NOMO-1 (cell line): ENCODE measurements around the gene RSL1D1.
"Not testable (repeated sequence)": the region's sequence is repeated elsewhere in the genome, so short reads cannot be mapped to it uniquely, and the experiment has no call there.

Experiments used
- DNase-seq, 2 experiments: peaks; one replicate each; lab custom pipeline; 2025; ENCODE audit not compliant: unreplicated experiment in 2 of 2; lab: John Stamatoyannopoulos, UW

The RSL1D1 gene

DNA sequence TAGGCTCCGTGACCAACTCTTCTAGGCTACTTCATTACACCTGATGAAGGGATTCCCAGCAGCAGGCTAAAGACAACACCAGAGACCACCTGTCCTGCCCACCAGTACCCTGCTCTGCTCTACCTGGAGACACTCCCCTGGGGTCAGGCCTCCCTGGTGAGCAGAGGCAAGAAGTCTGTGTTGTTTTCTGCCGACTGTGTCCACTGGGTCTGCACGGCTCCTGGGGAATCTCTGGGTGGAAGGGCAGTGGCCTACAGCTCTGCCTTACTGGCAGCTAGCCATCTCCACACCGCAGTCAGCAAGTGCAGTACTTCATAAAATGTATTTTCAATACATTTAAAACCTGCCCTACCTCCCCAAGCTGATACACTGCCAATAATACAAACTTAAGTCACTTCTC, 6.8 kb downstream of the RSL1D1 start:
- DNase-seq = no peak

DNA sequence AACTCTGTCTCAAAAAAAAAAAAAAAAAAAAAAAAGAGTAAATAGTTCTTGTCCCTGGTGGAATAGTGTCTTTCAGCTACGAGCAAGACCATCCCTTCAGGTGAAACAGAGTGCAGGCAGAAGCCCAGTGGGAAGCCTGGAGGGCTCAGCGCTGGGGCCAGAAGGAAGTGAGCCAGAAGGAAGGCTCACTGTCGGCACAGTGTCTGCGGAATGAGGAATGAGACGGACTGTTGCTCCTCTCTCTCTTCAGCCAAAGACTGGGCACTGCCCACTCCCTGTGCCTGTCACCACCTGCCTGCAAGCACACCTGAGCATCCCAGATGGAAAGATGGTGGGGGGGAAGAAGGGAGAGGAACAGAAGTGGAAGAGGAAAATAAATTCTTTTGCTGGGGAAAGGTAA, 7.5 kb downstream of the RSL1D1 start:
- DNase-seq = no peak

DNA sequence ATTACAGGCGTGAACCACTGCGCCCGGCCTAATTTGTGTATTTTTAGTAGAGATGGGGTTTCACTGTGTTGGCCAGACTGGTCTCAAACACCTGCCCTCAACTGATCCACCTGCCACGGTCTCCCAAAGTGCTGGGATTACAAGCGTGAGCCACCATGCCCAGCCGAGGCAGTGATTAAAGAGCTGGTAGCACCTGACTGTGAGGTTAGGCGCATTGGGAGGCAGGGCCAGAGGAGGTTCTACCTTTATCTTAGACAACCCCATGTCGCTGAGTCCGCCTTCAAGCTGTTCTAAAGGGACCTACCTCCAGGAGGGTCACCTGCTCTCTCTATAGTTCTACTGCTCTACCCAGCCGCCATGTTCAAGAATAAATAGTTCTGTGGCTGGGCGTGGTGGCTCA, 8.1 kb downstream of the RSL1D1 start:
- DNase-seq = no peak

DNA sequence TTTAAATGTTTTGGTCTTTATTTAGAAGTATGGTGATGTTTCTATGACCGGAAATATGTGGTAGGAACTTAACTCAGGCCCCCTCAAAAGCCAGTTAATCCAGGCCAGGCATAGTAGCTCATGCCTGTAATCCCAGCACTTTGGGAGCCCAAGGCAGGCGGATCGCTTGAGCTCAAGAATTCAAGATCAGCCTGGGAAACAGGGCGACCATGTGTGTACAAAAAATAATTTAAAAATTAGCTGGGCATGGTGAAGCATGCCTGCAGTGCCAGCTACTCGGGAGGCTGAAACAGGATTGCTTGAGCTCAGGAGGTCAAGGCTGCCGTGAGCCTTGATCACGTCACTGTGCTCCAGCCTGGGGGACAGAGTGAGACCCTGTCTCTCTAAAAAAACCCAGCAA, 10.3 kb downstream of the RSL1D1 start:
- no peak for DNase-seq

DNA sequence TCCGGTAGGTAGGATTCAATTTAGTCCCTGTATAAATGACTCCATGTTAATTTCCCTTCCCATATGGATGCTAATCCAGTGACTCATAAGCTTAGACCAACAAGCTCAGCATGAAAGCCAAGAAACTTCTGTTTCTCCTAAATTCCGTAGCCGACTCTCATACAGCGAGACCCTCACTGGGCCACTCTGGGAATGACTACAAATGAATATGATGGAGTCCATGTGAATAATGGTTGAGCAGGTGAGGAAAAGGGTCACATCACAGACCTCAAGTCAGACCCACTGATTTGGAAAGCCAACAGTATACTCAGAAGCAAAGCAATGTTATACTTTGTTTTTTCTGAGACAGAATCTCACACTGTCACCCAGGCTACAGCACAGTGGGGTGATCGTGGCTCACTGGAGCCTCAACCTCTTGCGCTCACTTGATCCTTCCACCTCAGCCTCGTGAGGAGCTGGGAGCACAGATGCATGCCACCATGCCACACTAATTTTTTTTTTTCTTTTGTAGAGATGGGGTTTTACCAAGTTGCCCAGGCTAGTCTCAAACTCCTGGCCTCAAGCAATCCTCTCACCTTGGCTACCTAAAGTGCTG, 14.6 kb downstream of the RSL1D1 start:
- no peak for DNase-seq

DNA sequence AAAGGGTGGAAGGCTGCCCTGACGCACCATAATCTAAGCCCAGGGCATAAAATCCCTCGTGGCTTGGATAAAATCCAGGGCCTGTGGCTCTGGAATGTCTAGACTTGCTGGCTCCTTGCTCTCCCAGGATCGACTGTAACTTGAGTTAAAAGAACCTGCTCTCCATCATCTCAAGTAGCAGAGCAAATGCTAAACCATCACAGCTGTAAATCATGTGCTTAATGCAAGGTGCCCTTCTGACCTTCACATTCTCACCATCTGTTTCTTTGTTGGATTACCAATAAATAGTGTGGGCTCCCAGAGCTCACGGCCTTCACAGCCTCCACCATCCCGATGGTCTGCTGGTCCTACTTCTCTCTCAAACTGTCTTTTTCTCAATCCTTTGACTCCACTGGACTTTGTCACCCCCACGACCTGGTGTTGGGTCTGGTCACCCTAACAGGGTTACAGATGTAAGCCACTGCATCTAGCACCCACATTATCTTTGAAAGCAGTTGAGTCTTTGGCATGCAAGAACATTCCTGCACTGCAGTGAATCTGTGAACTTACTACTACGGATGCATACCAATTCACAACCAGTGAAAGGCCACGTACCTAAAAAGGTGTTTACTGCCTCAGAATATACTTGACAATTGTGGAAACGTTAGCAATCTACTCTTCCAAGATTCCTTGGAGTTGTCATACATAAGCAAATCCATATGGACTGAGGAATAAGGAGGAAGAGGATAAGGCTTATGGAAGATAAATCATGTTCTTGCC, 15.3 kb downstream of the RSL1D1 start:
- DNase-seq = no peak

DNA sequence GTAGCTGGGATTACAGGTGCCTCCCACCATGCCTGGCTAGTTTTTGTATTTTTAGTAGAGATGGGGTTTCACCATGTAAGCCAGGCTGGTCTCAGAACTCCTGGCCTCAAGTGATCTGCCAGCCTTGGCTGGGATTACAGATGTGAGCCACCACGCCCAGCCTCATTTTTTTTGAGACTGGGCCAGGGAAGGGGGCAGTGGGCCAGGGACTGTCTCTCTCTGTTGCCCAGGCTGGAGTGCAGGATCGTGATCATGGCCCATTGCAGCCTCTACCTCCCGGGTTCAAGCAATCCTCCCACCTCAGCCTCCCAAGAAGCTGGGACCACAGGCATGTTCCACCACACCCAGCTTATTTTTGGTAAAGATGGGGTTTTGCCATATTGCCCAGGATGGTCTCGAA, 16.0 kb downstream of the RSL1D1 start:
- no peak for DNase-seq

DNA sequence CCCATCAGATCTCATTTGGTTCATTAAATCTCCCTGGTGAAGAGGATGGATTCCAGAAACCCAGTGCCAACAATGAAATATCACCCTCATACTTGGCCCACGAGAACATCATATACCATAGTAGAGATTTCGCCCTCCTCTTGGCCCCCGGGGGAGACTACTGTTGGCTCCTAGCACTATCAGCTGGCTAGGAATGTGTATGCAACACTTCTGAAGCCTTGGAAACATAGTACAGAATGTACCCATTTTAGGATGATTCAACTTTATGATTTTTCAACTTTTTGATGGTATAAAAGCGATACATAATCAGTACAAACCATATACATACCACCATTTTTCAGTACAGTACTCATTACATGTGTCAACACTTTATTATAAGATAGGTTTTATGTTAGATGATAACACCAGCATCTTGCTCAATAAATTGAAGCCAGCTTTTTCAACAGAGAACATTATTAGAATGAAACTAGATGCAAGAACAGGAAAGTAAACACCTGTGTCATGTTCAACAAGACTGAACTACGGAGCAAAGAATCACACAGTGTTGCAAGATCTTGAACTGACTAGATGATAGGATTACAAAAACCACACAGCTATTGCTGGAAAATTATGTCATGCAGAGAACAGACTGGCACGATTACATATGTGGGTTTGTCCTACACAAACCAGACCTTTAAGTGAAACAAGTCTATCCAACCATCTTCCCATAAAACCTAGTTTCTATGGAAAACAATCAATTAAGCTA, 17.2 kb downstream of the RSL1D1 start:
- peak in 1 of 2 experiments; percentile 81 for DNase-seq

DNA sequence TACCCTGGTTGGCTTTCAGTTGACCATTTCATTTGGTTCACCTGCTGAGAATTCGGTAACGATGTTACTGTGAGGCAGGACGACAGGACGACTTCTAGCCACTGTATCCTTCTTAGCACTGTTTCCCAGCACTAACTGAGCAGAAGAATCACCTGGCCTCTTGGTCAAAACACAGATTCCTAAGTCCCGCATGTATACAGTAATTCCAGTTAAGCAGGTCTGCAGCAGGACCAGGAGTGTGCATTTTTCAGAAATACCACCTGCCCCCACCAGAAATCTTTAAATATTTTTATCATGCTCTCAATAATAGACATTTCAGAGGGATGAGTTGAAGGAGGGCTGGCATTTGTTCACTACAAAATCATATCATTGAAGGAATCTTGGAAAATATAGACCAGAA, 22.6 kb downstream of the RSL1D1 start:
- DNase-seq = no peak

DNA sequence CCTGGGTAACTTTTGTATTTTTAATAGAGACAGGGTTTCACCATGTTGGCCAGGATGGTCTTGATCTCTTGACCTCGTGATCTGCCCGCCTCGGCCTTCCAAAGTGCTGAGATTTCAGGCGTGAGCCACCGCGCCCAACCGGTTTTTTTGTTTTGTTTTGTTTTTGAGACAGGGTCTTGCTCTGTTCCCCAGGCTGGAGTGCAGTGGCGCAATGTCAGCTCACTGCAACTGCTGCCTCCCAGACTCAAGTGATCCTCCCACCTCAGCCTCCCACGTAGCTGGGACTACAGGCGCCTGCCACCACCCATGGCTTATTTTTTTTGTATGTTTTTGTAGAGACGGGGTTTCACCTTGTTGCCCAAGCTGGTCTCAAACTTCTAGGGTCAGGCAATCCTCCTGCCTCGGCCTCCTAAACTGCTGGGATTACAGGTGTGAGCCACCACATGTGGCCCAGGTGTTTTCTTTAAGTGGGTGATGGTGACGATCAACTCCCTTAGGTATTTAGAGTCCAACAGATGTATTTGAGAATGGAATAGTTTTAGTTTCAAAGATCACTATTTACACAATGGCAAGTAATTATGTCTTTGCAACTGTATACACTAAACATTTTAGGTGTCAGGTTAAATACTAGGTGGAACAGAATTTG, 25.7 kb downstream of the RSL1D1 start:
- DNase-seq = not testable (repeated sequence)

DNA sequence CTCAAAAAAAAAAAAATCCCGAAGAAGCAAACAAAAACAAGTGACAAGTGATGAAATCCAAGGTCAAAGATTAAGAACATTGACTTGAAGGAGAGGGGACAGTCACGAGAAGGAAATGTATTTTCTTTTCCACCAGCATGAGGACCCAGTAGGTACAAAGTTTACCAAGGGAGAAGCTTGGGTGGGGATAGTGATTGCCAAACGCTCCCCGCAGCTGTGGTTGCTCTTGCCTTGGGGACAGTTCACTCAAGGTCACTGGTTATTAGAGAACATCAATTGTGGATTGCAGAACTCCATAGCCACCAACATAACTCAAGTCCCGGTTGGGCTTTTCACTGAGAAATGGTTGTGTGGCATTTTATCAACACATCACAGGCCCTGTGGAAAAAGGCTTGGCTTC, 27.0 kb downstream of the RSL1D1 start:
- peak; percentile 85 to 92 for DNase-seq

DNA sequence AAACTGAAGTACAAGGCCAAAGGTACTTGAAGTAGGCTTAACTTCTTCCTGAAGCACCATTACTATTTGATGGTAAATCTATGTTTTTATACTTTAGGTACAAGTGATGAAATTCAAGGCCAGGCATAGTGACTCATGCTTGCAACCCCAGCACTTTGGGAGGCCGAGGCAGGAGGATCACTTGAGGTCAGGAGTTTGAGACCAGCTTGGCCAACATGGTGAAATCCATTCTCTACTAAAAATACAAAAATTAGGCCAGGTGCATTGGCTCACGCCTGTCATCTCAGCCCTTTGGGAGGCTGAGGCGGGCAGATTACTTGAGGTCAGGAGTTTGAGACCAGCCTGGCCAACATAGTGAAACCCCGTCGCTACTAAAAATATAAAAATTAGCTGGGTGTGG, 27.7 kb downstream of the RSL1D1 start:
- peak; percentile 5 to 18 for DNase-seq

DNA sequence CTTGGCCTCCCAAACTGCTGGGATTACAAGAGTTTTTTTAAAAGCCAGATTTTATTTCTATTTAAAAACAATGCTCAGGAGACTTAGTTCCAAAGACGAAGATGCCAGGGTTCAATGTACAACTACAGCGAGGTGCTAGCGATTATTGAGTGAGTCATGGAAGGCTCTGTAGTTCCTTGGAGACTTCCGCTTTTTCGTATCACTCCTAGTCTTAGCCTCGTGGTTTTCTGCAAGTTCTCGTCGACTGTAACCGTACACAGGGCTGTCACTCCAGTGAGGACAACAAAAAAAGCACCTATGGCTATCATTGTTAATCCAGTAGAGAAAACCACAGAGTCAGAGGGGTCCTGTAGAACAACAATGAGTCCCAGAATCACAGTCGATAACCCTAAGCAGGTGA, 31.5 kb downstream of the RSL1D1 start:
- peak; percentile 92 to 96 for DNase-seq

DNA sequence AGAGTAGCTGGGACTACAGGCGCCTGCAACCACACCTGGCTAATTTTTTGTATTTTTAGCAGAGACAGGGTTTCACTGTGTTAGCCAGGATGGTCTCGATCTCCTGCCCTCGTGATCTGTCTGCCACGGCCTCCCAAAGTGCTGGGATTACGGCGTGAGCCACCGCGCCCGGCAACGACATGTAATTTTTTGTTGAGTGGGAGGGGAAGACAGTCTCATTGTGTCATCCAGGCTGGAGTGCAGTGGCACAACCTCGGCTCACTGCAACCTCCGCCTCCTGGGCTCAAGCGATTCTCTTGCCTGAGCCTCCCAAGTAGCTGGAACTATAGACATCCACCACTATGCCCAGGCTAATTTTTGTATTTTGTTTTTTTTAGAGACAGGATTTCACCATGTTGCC, 32.4 kb downstream of the RSL1D1 start:
- not testable (repeated sequence) for DNase-seq

DNA sequence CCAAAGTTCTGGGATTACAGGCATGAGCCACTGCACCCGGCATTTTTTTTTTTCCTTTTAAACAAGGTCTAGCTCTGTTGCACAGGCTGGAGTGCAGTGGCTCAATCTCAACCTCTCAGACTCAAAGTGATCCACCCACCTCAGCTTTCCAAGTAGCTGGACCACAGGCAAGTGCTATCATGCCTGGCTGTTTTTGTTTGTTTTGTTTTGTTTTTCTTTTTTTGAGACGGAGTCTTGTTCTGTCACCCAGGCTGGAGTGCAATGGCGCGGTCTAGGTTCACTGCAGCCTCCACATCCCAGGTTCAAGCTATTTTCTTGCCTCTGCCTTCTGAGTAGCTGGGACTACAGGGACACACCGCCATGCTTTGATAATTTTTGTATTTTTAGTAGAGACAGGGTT, 35.2 kb downstream of the RSL1D1 start:
- no peak for DNase-seq

DNA sequence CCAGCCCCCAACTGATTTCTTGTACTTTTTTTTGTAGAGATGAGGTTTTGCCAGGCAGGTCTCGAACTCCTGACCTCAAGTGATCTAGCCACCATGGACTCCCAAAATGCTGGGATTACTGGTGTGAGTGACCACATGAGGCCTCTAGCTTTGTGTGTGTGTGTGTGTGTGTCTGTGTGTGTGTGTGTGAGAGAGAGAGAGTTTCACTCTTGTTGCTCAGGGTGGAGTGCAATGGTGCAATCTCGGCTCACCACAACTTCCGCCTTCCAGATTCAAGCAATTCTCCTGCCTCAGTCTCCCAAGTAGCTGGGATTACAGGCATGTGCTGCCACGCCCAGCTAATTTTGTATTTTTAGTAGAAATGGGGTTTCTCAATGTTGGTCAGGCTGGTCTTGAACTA, 36.5 kb downstream of the RSL1D1 start:
- DNase-seq = peak; percentile 60 to 68

DNA sequence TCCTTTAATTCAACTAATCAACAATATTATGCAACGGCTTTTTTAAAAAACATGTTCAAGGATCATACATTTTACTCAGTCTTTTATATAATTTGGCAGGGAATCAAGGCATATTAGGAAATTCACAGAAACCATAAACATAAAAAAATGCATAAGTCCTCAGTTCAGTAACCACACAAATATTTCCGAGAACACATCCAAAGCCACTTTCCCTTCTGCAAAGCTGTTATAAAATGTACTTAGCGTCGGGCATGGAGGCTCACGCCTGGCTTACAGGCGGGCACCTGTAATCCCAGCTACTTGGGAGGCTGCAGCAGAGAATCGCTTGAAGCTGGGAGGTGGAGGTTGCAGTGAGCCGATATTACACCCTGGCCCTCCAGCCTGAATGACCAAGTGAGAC, 44.6 kb downstream of the RSL1D1 start:
- no peak for DNase-seq

DNA sequence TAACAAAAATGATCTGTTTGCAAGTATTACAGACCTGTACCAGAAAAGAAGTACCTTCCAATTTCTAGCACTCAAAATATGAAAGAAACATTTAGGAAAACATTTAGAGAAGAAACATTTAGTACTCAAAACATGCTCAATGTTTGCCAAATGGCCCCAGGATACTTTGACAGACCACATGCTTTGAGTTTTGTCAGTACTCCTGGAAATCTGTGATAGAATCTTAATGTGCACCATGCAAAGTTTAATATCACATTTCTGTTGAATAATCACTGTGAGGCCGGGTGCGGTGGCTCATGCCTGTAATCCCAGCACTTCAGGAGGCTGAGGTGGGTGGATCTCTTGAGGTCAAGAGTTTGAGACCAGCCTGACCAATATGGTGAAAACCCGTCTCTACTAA, 45.8 kb downstream of the RSL1D1 start:
- no peak for DNase-seq

DNA sequence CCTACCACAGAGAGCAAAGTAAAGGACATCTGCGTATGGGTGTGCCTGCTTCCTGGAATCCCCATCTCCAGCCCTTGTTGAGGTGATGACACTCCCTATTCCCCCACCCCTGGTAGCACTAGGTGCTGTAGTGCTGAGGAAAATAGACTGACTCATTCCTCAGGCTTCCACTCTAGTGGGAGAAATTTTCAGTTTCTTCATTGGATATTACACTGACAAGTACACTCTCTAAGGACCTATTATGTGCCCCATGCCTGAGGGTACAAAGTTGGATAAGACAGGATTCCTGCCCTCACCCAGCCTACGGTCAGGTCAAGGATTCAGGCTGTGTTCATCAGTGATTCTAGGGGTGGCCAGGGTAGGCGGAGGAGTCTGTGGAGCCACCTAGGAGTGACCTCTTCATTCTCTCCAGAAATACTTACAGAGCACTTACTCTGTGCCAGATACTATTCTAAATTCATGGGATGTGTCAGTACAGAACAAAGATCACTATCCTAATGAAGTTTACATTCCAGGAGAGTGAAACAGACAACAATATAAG, 49.8 kb downstream of the RSL1D1 start:
- no peak for DNase-seq

DNA sequence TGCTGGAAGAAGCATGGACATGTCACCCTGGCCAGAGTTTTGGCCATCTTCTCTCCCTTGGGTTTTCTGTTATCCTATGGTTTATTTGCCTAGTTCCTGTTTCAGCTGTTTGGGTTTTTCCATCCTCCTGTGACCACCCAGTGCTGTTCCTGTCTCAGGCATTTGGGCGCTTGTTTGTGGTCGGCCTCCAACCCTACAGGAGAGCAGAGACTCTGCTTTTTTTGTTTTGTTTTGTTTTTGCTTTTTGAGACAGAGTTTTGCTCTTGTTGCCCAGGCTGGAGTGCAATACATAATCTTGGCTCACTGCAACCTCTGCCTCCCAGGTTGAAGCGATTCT, 51.0 kb downstream of the RSL1D1 start:
- peak; percentile 61 to 62 for DNase-seq
